Gastroesophageal sphincter (tissue), 3 donors: ENCODE results near the gene SUV39H2.

Experiments used
- CTCF ChIP-seq, 4 experiments: fragments of 200-600 bp in 2 of 4; fragments of 450-650 bp in 2 of 4; sonication (generic) in 1 of 4; IDR thresholded peaks; one replicate each; pipeline ENCODE4 v1.5.1; 2017 to 2019; ENCODE audit warnings: antibody characterized with exemption in 4 of 4, mild to moderate bottlenecking in 2 of 4, moderate library complexity in 2 of 4
- POLR2AphosphoS5 ChIP-seq: sonication (generic); formaldehyde crosslinking; IDR thresholded peaks from one replicate; pipeline ENCODE4 v1.6.1; 2017; ENCODE audit warnings: antibody characterized with exemption

- TF ChIP-seq CTCF (IDR thresholded peaks at IDR 0.05) (no peak), POLR2AphosphoS5 (no peak)
These were observed 2.7 kb upstream of the SUV39H2 start for GRCh38 chr10:14875941-14876340.
